ENCODE measurements around the gene ELL2. TPM values are rescaled to one million over a fixed set of nuclear protein-coding genes. Genes with fewer than 3 reads are reported as not detected.

Gene ELL2
- total RNA-seq, 1 experiment from 2014 or later: 27.5 TPM

GRCh38 chr5:95959051-95959887 is 2.4 kb downstream of the ELL2 start:
- Histone ChIP-seq H3K27ac (ENCODE audit: insufficient read length, low read depth, low read length) (no peak overlapping the region), H3K9ac (ENCODE audit: extremely low read depth, insufficient read length, low read length) (no peak overlapping the region)
- H3K27ac Mint-ChIP-seq: peak overlapping the region in 1 of 3 experiments; percentile 38; a peak in 1 of 7 replicates

More at GRCh38 chr5:95959051-95959887, 2.4 kb downstream of the ELL2 start:
- Histone ChIP-seq H3T11ph (ENCODE audit: low read length) (no peak overlapping the region), H3K18ac (ENCODE audit: insufficient read length, low read depth, low read length) (no peak overlapping the region), H3K79me2 (ENCODE audit: insufficient read depth, low read length) (no peaks in the 10 kb centered on the region; the same call in 1 of the 2 replicates), H2AFZ (ENCODE audit: low read length) (no peak overlapping the region), H2BK12ac (ENCODE audit: insufficient read length, low read depth, low read length) (no peak overlapping the region), H4K20me1 (ENCODE audit: control insufficient read depth, insufficient read depth, insufficient read length) (peaks cover 3% of the 10 kb centered on the region), H2BK120ac (ENCODE audit: low read depth, low read length, poor library complexity, severe bottlenecking) (no peak overlapping the region), H3K4me1 (ENCODE audit: insufficient read depth, low read length) (peaks cover 14% of the 10 kb centered on the region; the same call in 1 of the 2 replicates), H2AK5ac (ENCODE audit: insufficient read length, low read length) (no peak overlapping the region), H3K27me3 (ENCODE audit: insufficient read depth, low read length) (peaks cover 5% of the 10 kb centered on the region; the same call in 1 of the 2 replicates), H4K91ac (ENCODE audit: insufficient read length, low read depth, low read length) (no peak overlapping the region), H3K4ac (ENCODE audit: low read depth, low read length) (no peak overlapping the region), H3K9me3 (ENCODE audit: control insufficient read depth, low read depth, low read length) (no peaks in the 10 kb centered on the region), H3K23me2 (ENCODE audit: insufficient read length, low read depth, low read length, poor library complexity, severe bottlenecking) (peaks cover 15% of the 10 kb centered on the region), H2BK20ac (ENCODE audit: low read depth, low read length, poor library complexity, severe bottlenecking) (no peak overlapping the region), H2BK15ac (ENCODE audit: low read depth, low read length) (no peak overlapping the region), H3K4me2 (ENCODE audit: insufficient read depth, insufficient read length, low read length) (peak overlapping the region; percentile 11), H3K56ac (ENCODE audit: insufficient read length, low read depth, low read length) (no peak overlapping the region), H3K23ac (ENCODE audit: insufficient read length, low read depth, low read length) (no peak overlapping the region), H4K8ac (replicated peaks; ENCODE audit: insufficient read length, low read depth, low read length) (no peak overlapping the region), H4K5ac (ENCODE audit: insufficient read length, low read depth, low read length) (no peak overlapping the region), H3K79me1 (ENCODE audit: insufficient read depth, low read depth, low read length, poor library complexity, severe bottlenecking) (no peaks in the 10 kb centered on the region), H2BK5ac (ENCODE audit: insufficient read length, low read length) (no peak overlapping the region), H3K14ac (ENCODE audit: insufficient read depth, low read length) (no peak overlapping the region)
- WGBS (ENCODE audit: extremely low coverage, insufficient read length, low lambda C conversion rate): no CpG with 5 or more reads among the region's 9 CpGs
- peak; percentile 46 for DNase-seq
- Mint-ChIP-seq H3K27me3 (ENCODE audit: low read depth) (peaks cover 17% of the 10 kb centered on the region), H3K4me1 (peaks cover 63 to 65% of the 10 kb centered on the region in 2 experiments), H3K4me3 (peak overlapping the region; percentile 90 to 96), H3K36me3 (ENCODE audit: insufficient read depth in 1 of 3, low read depth in 3 of 3) (no peaks in the 10 kb centered on the region), H3K9me3 (no peaks in the 10 kb centered on the region)
- 0 out of 3 replicates have a peak, but pooled peaks have one; percentile 7 for TF ChIP-seq CTCF (conservative IDR thresholded peaks at IDR 0.05)
